ENCODE results near the gene ZNF302. TPM values are rescaled to one million over a fixed set of nuclear protein-coding genes. Genes with fewer than 3 reads are reported as not detected.
"Not testable (repeated sequence)": the region's sequence is repeated elsewhere in the genome, so short reads cannot be mapped to it uniquely, and the experiment has no call there.

ZNF302 gene
- total RNA-seq, 6 donors from 2014 or later, result 14.0 to 30.7 (median 26.2) TPM

GRCh38 chr19:34666200-34666957 is 11.1 kb upstream of the ZNF302 start:
- H3K4me1 ChIP-seq, result peaks cover 0 to 23% (median 14%) of the 10 kb centered on the region in 4 donors
- no peaks in the 10 kb centered on the region for H3K36me3 ChIP-seq
- WGBS, 2 donors, result 96 to 98% methylated on average over 16 to 25 of the region's 25 CpGs
- H3K9me3 ChIP-seq, result no peaks in the 10 kb centered on the region
- peak overlapping the region in 1 of 4 donors; percentile 45 for H3K4me3 ChIP-seq
- TF ChIP-seq CTCF (IDR thresholded peaks at IDR 0.05) (no peak), EP300 (IDR thresholded peaks at IDR 0.05) (no peak), POLR2A (IDR thresholded peaks at IDR 0.05) (no peak), POLR2AphosphoS5 (IDR thresholded peaks at IDR 0.05) (no peak)
- no peak for ATAC-seq (ENCODE audit: low FRiP score in 2 of 2)
- H3K27me3 ChIP-seq, result no peaks in the 10 kb centered on the region
- peak in 1 of 2 donors; percentile 67 for DNase-seq
- H3K27ac ChIP-seq, result peak overlapping the region in 2 of 4 donors; percentile 82 to 84

GRCh38 chr19:34666958-34667265 is 10.6 kb upstream of the ZNF302 start:
- DNase-seq (no peak), ATAC-seq (ENCODE audit: low FRiP score in 2 of 2) (no peak)
- peaks cover 0 to 23% (median 11%) of the 10 kb centered on the region in 4 donors for H3K4me1 ChIP-seq
- TF ChIP-seq EP300 (IDR thresholded peaks at IDR 0.05), result no peak
- no peak for TF ChIP-seq POLR2A (IDR thresholded peaks at IDR 0.05)
- no peak for TF ChIP-seq CTCF (IDR thresholded peaks at IDR 0.05)
- TF ChIP-seq POLR2AphosphoS5 (IDR thresholded peaks at IDR 0.05), result no peak
- no peaks in the 10 kb centered on the region for H3K9me3 ChIP-seq
- peak overlapping the region; percentile 67 to 84 (median 80) for H3K27ac ChIP-seq
- H3K27me3 ChIP-seq, result no peaks in the 10 kb centered on the region
- H3K4me3 ChIP-seq, result peak overlapping the region in 3 of 4 donors; percentile 39 to 45 (median 45)
- WGBS, 2 donors, result 77 to 85% methylated on average over 8 to 9 of the region's 9 CpGs
- H3K36me3 ChIP-seq, result no peaks in the 10 kb centered on the region

GRCh38 chr19:34667349-34668076 is 10.0 kb upstream of the ZNF302 start:
- peak; percentile 62 to 76 for DNase-seq
- ATAC-seq (ENCODE audit: low FRiP score in 2 of 2), result peak; percentile 55 to 66
- Histone ChIP-seq H3K27ac (peak overlapping the region; percentile 67 to 84 (median 80)), H3K4me3 (peak overlapping the region in 3 of 4 donors; percentile 39 to 45 (median 45)), H3K36me3 (no peaks in the 10 kb centered on the region), H3K4me1 (peaks cover 0 to 23% (median 11%) of the 10 kb centered on the region in 4 donors), H3K9me3 (no peaks in the 10 kb centered on the region), H3K27me3 (no peaks in the 10 kb centered on the region)
- TF ChIP-seq POLR2AphosphoS5 (IDR thresholded peaks at IDR 0.05) (no peak), POLR2A (IDR thresholded peaks at IDR 0.05) (no peak)
- WGBS, 2 donors, result 46 to 53% methylated on average over 10 to 16 of the region's 17 CpGs

GRCh38 chr19:34668077-34668689 is 9.3 kb upstream of the ZNF302 start:
- 91 to 95% methylated on average over 10 to 34 of the region's 36 CpGs for WGBS, 2 donors
- not testable (repeated sequence) for ATAC-seq (ENCODE audit: low FRiP score in 2 of 2); H3K9me3 ChIP-seq; H3K27me3 ChIP-seq; H3K36me3 ChIP-seq
- peaks cover 0 to 17% (median 11%) of the 10 kb centered on the region in 4 donors for H3K4me1 ChIP-seq
- H3K4me3 ChIP-seq, result peak overlapping the region in 3 of 4 donors; percentile 39 to 45 (median 45)
- DNase-seq, result peak in 1 of 2 donors; percentile 79
- peak overlapping the region; percentile 67 to 84 (median 80) for H3K27ac ChIP-seq

GRCh38 chr19:34668690-34669089 is 8.8 kb upstream of the ZNF302 start:
- not testable (repeated sequence) for H3K36me3 ChIP-seq; H3K4me3 ChIP-seq; H3K27me3 ChIP-seq; ATAC-seq (ENCODE audit: low FRiP score in 2 of 2); H3K9me3 ChIP-seq; H3K27ac ChIP-seq; DNase-seq
- 97 to 98% methylated on average over 4 to 5 of the region's 5 CpGs for WGBS, 2 donors
- H3K4me1 ChIP-seq, result peaks cover 0 to 17% (median 11%) of the 10 kb centered on the region in 4 donors

- DNase-seq, result no peak
- Histone ChIP-seq H3K36me3 (no peaks in the 10 kb centered on the region), H3K27ac (no peak overlapping the region), H3K4me3 (no peak overlapping the region), H3K4me1 (peaks cover 0 to 17% (median 11%) of the 10 kb centered on the region in 4 donors), H3K27me3 (no peaks in the 10 kb centered on the region), H3K9me3 (no peaks in the 10 kb centered on the region)
- 68 to 77% methylated on average over 4 to 6 of the region's 7 CpGs for WGBS, 2 donors
- no peak for ATAC-seq (ENCODE audit: low FRiP score in 2 of 2)
- TF ChIP-seq EP300 (IDR thresholded peaks at IDR 0.05) (no peak), CTCF (IDR thresholded peaks at IDR 0.05) (no peak), POLR2AphosphoS5 (IDR thresholded peaks at IDR 0.05) (no peak), POLR2A (IDR thresholded peaks at IDR 0.05) (no peak)
Observed at GRCh38 chr19:34669305-34669704, 8.2 kb upstream of the ZNF302 start.
